HepG2 (cell line): ENCODE results near the gene MTHFD1L. TPM values are rescaled to one million over a fixed set of nuclear protein-coding genes. Genes with fewer than 3 reads are reported as not detected.

Experiments
- ATAC-seq: fragments of 200-7000 bp; cut with Tn5 transposase; 3 replicates; pipeline ENCODE4 v1.9.1; 2020; ENCODE audit warnings: mild to moderate bottlenecking, moderate library complexity
- BruUV-seq: library from RNA; stranded (reverse); fragments of 400-500 nt; replicated peaks from 2 replicates; lab custom pipeline; 2021; lab: Mats Ljungman, UMichigan
- CTCF ChIA-PET: fragments of 300-600 bp; formaldehyde crosslinking; extraction: SDS; loops from one replicate; lab custom pipeline; 2021; ENCODE audit warnings: low total read pairs, inconsistent platforms, low intra/inter-chr PET ratio; lab: Yijun Ruan, JAX
- POLR2A ChIA-PET: fragments of 350-600 bp; sonication (Branson Sonifier 250); formaldehyde crosslinking; loops from one replicate; lab custom pipeline; 2020; ENCODE audit warnings: antibody characterized with exemption, inconsistent platforms; lab: Yijun Ruan, JAX
- DNase-seq: peaks from one replicate; pipeline ENCODE4 v3.0.0-alpha.2; 2015; ENCODE audit warnings: low spot score
- FAIRE-seq: peaks from 3 replicates; lab custom pipeline; 2011; peaks lifted over from hg19 to GRCh38; lab: Jason Lieb, UNC
- H2AFZ ChIP-seq: one replicate; pipeline ENCODE4 v1.6.1; 2011; ENCODE audit warnings: low read length, inconsistent platforms
- H3K27ac ChIP-seq: fragments of 300-600 bp; 3 replicates; pipeline ENCODE4 v1.8.0; 2011; ENCODE audit warnings: mixed run types, mild to moderate bottlenecking, mixed read lengths, low read length, inconsistent platforms; ENCODE audit not compliant: insufficient read depth; ENCODE audit errors: extremely low read length
- H3K27me3 ChIP-seq, 2 experiments: fragments of 200-600 bp in 1 of 2; 2 replicates in 1 of 2; 3 replicates in 1 of 2; pipeline versions ENCODE4 v1.6.0 to v1.8.0; 2011; ENCODE audit warnings: low read length in 2 of 2, mild to moderate bottlenecking in 2 of 2, moderate library complexity in 2 of 2, inconsistent platforms in 1 of 2; ENCODE audit not compliant: insufficient read depth in 2 of 2, control insufficient read depth in 1 of 2
- H3K36me3 ChIP-seq, 2 experiments: fragments of 200-600 bp in 1 of 2; replicated peaks in 1 of 2; 2 replicates in 1 of 2; 3 replicates in 1 of 2; pipeline versions ENCODE4 v1.5.1 to v1.8.0; 2011; ENCODE audit warnings: low read length in 2 of 2, inconsistent platforms in 1 of 2; ENCODE audit not compliant: insufficient read depth in 2 of 2, control insufficient read depth in 1 of 2
- H3K4me1 ChIP-seq: 2 replicates; pipeline ENCODE4 v1.5.1; 2012; ENCODE audit warnings: low read length, inconsistent platforms; ENCODE audit not compliant: insufficient read depth
- H3K4me2 ChIP-seq: 2 replicates; pipeline ENCODE4 v1.6.0; 2011; ENCODE audit warnings: low read depth, low read length, inconsistent platforms
- H3K4me3 ChIP-seq, 3 experiments: fragments of 200-600 bp in 1 of 3; sonication (generic), shearing (Covaris generic) in 1 of 3; replicated peaks in 1 of 3; 2 replicates each; pipeline ENCODE4 v1.5.1; 2011 to 2016; ENCODE audit warnings: low read length in 3 of 3, inconsistent platforms in 2 of 3, low read depth in 2 of 3, mild to moderate bottlenecking in 2 of 3, control low read depth in 1 of 3, mixed read lengths in 1 of 3; ENCODE audit not compliant: insufficient read depth in 1 of 3
- H3K79me2 ChIP-seq: one replicate; pipeline ENCODE4 v1.6.1; 2011; ENCODE audit warnings: low read length, inconsistent platforms; ENCODE audit not compliant: insufficient read depth
- H3K9ac ChIP-seq: 2 replicates; pipeline ENCODE4 v1.6.0; 2011; ENCODE audit warnings: mild to moderate bottlenecking, low read depth, low read length, inconsistent platforms; ENCODE audit not compliant: insufficient read depth
- H3K9me3 ChIP-seq: 2 replicates; pipeline ENCODE4 v1.5.1; 2012; ENCODE audit warnings: mild to moderate bottlenecking, low read length
- H4K20me1 ChIP-seq: 2 replicates; pipeline ENCODE4 v1.6.0; 2011; ENCODE audit warnings: inconsistent platforms, mild to moderate bottlenecking, low read length, moderate library complexity; ENCODE audit not compliant: insufficient read depth
- HNRNPH1 ChIP-seq: fragments of 200-400 bp; formaldehyde crosslinking; optimal IDR thresholded peaks from 2 replicates; pipeline ENCODE3; 2017; ENCODE audit warnings: mild to moderate bottlenecking, low read depth, low read length
- POLR2AphosphoS2 ChIP-seq: IDR thresholded peaks from 2 replicates; pipeline ENCODE4 v1.6.1; 2011; ENCODE audit warnings: low read depth, low read length, improper control_type of control experiment
- ZBTB49 ChIP-seq: sonication (generic); formaldehyde crosslinking; IDR thresholded peaks from 2 replicates; pipeline ENCODE4 v1.4.0; 2020; ENCODE audit warnings: missing genetic modification reagents, borderline replicate concordance
- ZNF318 ChIP-seq: sonication (generic); formaldehyde crosslinking; IDR thresholded peaks from 2 replicates; pipeline ENCODE4 v1.4.0; 2020; ENCODE audit warnings: mild to moderate bottlenecking, missing genetic modification reagents
- whole genome bisulfite sequencing: methylation state at CpG from one replicate; pipeline ENCODE4 v1.1.6; 2017; ENCODE audit warnings: low lambda C conversion rate; 5-methylcytosine and 5-hydroxymethylcytosine counted together
- in situ Hi-C: cut with HindIII; loops from 2 replicates; pipeline ENCODE4 v1.10.0; 2017; ENCODE audit warnings: low pct_unique_long_range_greater_than_20kb; ENCODE audit not compliant: extremely low pct_ligation_motif_present
- intact Hi-C: fragments of 100-400 bp; cut with micrococcal nuclease; formaldehyde crosslinking; loops from one replicate; pipeline ENCODE4 v1.10.0; 2022; ENCODE audit not compliant: unreplicated experiment
- polyA plus RNA-seq, 8 experiments: library from polyadenylated mRNA; depleted of rRNA in 3 of 8; stranded (reverse) in 7 of 8; unstranded in 1 of 8; fragments of >200 nt; fragmentation: Illumina TruSeq in 4 of 8; extraction: Trizol in 4 of 8; gene quantifications; 2 replicates each; pipeline versions ENCODE4 v1.2.1 to v1.2.3, GENCODE V29; 2011 to 2016; ENCODE audit warnings: low read depth in 4 of 8, missing spikeins in 1 of 8, mixed read lengths in 1 of 8; ENCODE audit not compliant: insufficient read depth in 1 of 8
- total RNA-seq, 5 experiments: library from RNA; depleted of rRNA; stranded (reverse); fragments of >200 nt; fragmentation: Illumina TruSeq; extraction: Trizol; gene quantifications; 2 replicates each; pipeline ENCODE4 v1.2.3, GENCODE V29; 2016; ENCODE audit warnings: low read depth in 1 of 5

Gene MTHFD1L
- total and polyA plus RNA-seq, 2 of the 13 experiments (the other 11 are each of a cell fraction or from before 2014, with no cell fraction given) = 24.0 to 39.6 TPM

GRCh38 chr6:150937132-150937906 is 71.8 kb downstream of the MTHFD1L start (continued):
- TF ChIP-seq ZBTB49 = no peak

- in situ Hi-C loops (no loop called here), intact Hi-C loops (no loop called here)
- Histone ChIP-seq H3K9ac (no peak overlapping the region), H2AFZ (no peak overlapping the region), H3K9me3 (no peaks in the 10 kb centered on the region), H3K4me3 (no peak overlapping the region), H3K27ac (no peak overlapping the region), H3K4me1 (no peaks in the 10 kb centered on the region), H4K20me1 (no peaks in the 10 kb centered on the region), H3K27me3 (no peaks in the 10 kb centered on the region), H3K36me3 (peaks cover 14 to 35% of the 10 kb centered on the region in 2 experiments), H3K4me2 (no peak overlapping the region), H3K79me2 (no peaks in the 10 kb centered on the region)
- ChIA-PET POLR2A (no interaction called here), CTCF (no interaction called here)
- WGBS = 95% methylated on average over 5 of the region's 5 CpGs
- TF ChIP-seq POLR2AphosphoS2 = no peak
- no peak for FAIRE-seq
- no peak for DNase-seq
- BruUV-seq = no TSS peak
- ATAC-seq = no peak
Measured at GRCh38 chr6:150939399-150939798, 73.9 kb downstream of the MTHFD1L start.

GRCh38 chr6:150940941-150941340 is 75.4 kb downstream of the MTHFD1L start:
- H2AFZ ChIP-seq = no peak overlapping the region
- no TSS peak for BruUV-seq
- H3K36me3 ChIP-seq = peaks cover 19 to 50% of the 10 kb centered on the region in 2 experiments
- H3K27ac ChIP-seq = no peak overlapping the region
- in situ Hi-C loops (no loop called here), intact Hi-C loops (loop anchor here (10.0 kb wide), 1 partner anchor 816 kb away; no protein-coding TSS in a partner anchor)
- ATAC-seq = no peak
- no peaks in the 10 kb centered on the region for H3K79me2 ChIP-seq
- no peaks in the 10 kb centered on the region for H3K4me1 ChIP-seq
- H3K9ac ChIP-seq = no peak overlapping the region
- H4K20me1 ChIP-seq = no peaks in the 10 kb centered on the region
- no peak overlapping the region for H3K4me3 ChIP-seq
- no peak overlapping the region for H3K4me2 ChIP-seq
- no peaks in the 10 kb centered on the region for H3K9me3 ChIP-seq
- no peak for TF ChIP-seq HNRNPH1
- no peak for TF ChIP-seq ZNF318 (CRISPR knock-in tag)
- WGBS = 97% methylated on average over 7 of the region's 7 CpGs
- no peak for DNase-seq
- ChIA-PET POLR2A (no interaction called here), CTCF (no interaction called here)
- H3K27me3 ChIP-seq = no peaks in the 10 kb centered on the region
- FAIRE-seq = no peak
